Trophoblast cell (in vitro differentiated cells and primary cell): Measurements from ENCODE around the gene DLGAP1.

ENCODE experiments used
- DNase-seq, 2 donors: peaks; one replicate each; pipeline ENCODE4 v3.0.0-alpha.2; 2016
- H2AFZ ChIP-seq: 2 replicates; pipeline ENCODE4 v1.6.1; 2013; ENCODE audit warnings: low read length, moderate library complexity, mild to moderate bottlenecking; ENCODE audit not compliant: insufficient read depth, poor library complexity
- H2AK5ac ChIP-seq: 2 replicates; pipeline ENCODE4 v1.6.1; 2013; ENCODE audit warnings: mild to moderate bottlenecking, low read length
- H2BK120ac ChIP-seq: 2 replicates; pipeline ENCODE4 v1.6.1; 2013; ENCODE audit warnings: low read length, mild to moderate bottlenecking, moderate library complexity; ENCODE audit not compliant: insufficient read depth, poor library complexity
- H2BK12ac ChIP-seq: 2 replicates; pipeline ENCODE4 v1.6.1; 2013; ENCODE audit warnings: mild to moderate bottlenecking, low read length, moderate library complexity
- H2BK5ac ChIP-seq: 2 replicates; pipeline ENCODE4 v1.6.1; 2013; ENCODE audit warnings: low read length, low read depth, moderate library complexity, mild to moderate bottlenecking; ENCODE audit not compliant: poor library complexity
- H3K14ac ChIP-seq: 2 replicates; pipeline ENCODE4 v1.6.1; 2013; ENCODE audit warnings: mild to moderate bottlenecking, low read length
- H3K18ac ChIP-seq: 2 replicates; pipeline ENCODE4 v1.6.1; 2013; ENCODE audit warnings: mild to moderate bottlenecking, low read length
- H3K23ac ChIP-seq: 2 replicates; pipeline ENCODE4 v1.6.1; 2013; ENCODE audit warnings: low read length
- H3K27ac ChIP-seq: 2 replicates; pipeline ENCODE4 v1.5.1; 2013; ENCODE audit warnings: low read depth, mild to moderate bottlenecking, inconsistent platforms, low read length, moderate library complexity
- H3K27me3 ChIP-seq: 2 replicates; pipeline ENCODE4 v1.6.1; 2013; ENCODE audit warnings: inconsistent platforms, mild to moderate bottlenecking, low read length, moderate library complexity; ENCODE audit not compliant: insufficient read depth
- H3K36me3 ChIP-seq, 2 experiments: 1 replicate in 1 of 2; 2 replicates in 1 of 2; pipeline ENCODE4 v1.6.1; 2013; ENCODE audit warnings: low read length in 2 of 2, mild to moderate bottlenecking in 2 of 2, moderate library complexity in 1 of 2; ENCODE audit not compliant: insufficient read depth in 2 of 2, control insufficient read depth in 1 of 2
- H3K4ac ChIP-seq: 2 replicates; pipeline ENCODE4 v1.6.1; 2013; ENCODE audit warnings: low read depth, mild to moderate bottlenecking, low read length, moderate library complexity
- H3K4me1 ChIP-seq, 2 experiments: 1 replicate in 1 of 2; 2 replicates in 1 of 2; pipeline ENCODE4 v1.6.1; 2013; ENCODE audit warnings: low read length in 2 of 2, mild to moderate bottlenecking in 2 of 2, moderate library complexity in 1 of 2; ENCODE audit not compliant: insufficient read depth in 2 of 2, control insufficient read depth in 1 of 2
- H3K4me2 ChIP-seq: 2 replicates; pipeline ENCODE4 v1.6.1; 2013; ENCODE audit warnings: inconsistent platforms, mild to moderate bottlenecking, low read length, moderate library complexity
- H3K4me3 ChIP-seq: 2 replicates; pipeline ENCODE4 v1.5.1; 2013; ENCODE audit warnings: mild to moderate bottlenecking, low read depth, low read length, inconsistent platforms
- H3K79me1 ChIP-seq: one replicate; pipeline ENCODE4 v1.6.1; 2013; ENCODE audit warnings: low read length
- H3K79me2 ChIP-seq: 2 replicates; pipeline ENCODE4 v1.6.1; 2013; ENCODE audit warnings: low read length, mild to moderate bottlenecking; ENCODE audit not compliant: control insufficient read depth, insufficient read depth, poor library complexity
- H3K9ac ChIP-seq: 2 replicates; pipeline ENCODE4 v1.6.1; 2013; ENCODE audit warnings: mild to moderate bottlenecking, low read length
- H3K9me3 ChIP-seq: 2 replicates; pipeline ENCODE4 v1.6.1; 2013; ENCODE audit warnings: low read depth, mild to moderate bottlenecking, control low read depth, inconsistent platforms, low read length; ENCODE audit not compliant: insufficient read depth
- H4K12ac ChIP-seq: 2 replicates; pipeline ENCODE4 v1.6.1; 2013; ENCODE audit warnings: low read depth, mild to moderate bottlenecking, low read length, moderate library complexity
- H4K8ac ChIP-seq: 2 replicates; pipeline ENCODE4 v1.6.1; 2013; ENCODE audit warnings: low read depth, mild to moderate bottlenecking, low read length, moderate library complexity
- H4K91ac ChIP-seq: one replicate; pipeline ENCODE4 v1.6.1; 2013; ENCODE audit warnings: low read depth, mild to moderate bottlenecking, low read length, moderate library complexity
- WGBS: extraction: QIAGEN DNeasy Blood & Tissue Kit; methylation state at CpG from one replicate; pipeline ENCODE4 v1.1.7; 2013; ENCODE audit warnings: missing lambda C conversion rate; ENCODE audit not compliant: insufficient read length, insufficient coverage; ENCODE audit errors: extremely low coverage; 5-methylcytosine and 5-hydroxymethylcytosine counted together

Gene DLGAP1

DNA sequence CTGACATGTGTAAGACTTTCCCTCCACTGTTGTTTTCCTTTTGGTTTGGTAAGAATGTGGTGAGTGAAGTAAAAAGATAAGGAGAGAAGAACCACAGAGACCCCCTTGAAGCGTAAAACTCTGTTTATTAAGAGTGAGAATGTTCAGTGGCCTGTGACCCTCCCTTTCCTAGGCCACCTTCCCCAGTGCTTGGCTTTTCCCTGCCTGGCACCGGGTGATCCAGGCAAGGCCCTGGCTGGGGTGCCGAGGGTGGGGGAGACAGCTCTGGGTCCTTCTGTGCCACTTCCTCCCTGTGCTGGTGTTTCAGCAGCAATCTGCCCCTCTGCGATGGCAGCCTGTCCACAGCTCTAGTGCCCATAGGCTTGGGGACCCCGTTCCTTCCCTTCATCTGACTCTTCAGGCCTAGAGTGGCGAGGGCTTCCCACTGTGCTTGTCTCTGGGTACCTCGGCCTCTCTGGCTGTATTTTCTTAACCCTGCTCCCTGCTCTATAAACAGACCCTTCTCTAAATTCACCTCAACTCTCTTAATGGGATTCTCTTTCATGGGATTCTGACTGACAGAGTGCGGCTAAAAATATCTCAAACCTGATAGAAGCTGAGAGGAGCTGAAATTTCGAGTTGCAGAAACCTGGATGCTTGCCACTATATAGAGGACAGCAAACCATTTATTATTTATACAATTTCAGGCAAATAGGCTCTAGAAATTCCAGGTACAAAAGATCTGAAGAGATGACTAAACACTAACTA is 461.0 kb downstream of the DLGAP1 start:
- no peak overlapping the region for H3K9ac ChIP-seq
- no peak overlapping the region for H2BK12ac ChIP-seq
- no CpG with 5 or more reads among the region's 9 CpGs for WGBS
- H3K4me2 ChIP-seq: no peak overlapping the region
- H3K23ac ChIP-seq: no peak overlapping the region
- H3K4me1 ChIP-seq: no peaks in the 10 kb centered on the region
- no peaks in the 10 kb centered on the region for H3K9me3 ChIP-seq
- no peak for DNase-seq
- no peaks in the 10 kb centered on the region for H3K79me2 ChIP-seq
- H4K12ac ChIP-seq: no peak overlapping the region
- no peak overlapping the region for H3K4me3 ChIP-seq
- no peaks in the 10 kb centered on the region for H3K79me1 ChIP-seq
- no peak overlapping the region for H3K27ac ChIP-seq
- H2AK5ac ChIP-seq: no peak overlapping the region
- H2BK5ac ChIP-seq: no peak overlapping the region
- H3K36me3 ChIP-seq: no peaks in the 10 kb centered on the region
- H3K4ac ChIP-seq: no peak overlapping the region
- no peak overlapping the region for H4K8ac ChIP-seq
- no peak overlapping the region for H4K91ac ChIP-seq
- H3K18ac ChIP-seq: no peak overlapping the region
- no peak overlapping the region for H3K14ac ChIP-seq
- no peak overlapping the region for H2BK120ac ChIP-seq
- H2AFZ ChIP-seq: no peak overlapping the region
- no peaks in the 10 kb centered on the region for H3K27me3 ChIP-seq

DNA sequence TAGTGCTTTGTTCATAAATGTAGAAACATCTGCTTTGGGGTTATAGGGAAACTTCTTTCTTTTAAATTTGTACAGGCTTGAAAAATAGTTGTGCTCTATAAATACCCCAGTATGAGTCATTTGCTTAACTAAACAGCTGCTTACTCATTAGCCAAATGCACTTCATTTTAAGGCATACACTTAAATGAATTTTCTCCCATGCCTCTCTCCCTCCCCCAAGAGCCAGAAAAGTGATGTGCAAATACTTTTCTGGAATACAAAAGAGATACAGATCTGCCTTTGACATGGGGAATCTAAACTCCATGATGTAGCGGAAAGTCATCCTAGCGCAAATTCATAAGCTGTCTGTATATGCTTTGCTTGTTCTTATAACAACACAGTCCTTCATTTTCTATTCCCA is 469.4 kb downstream of the DLGAP1 start:
- no peak overlapping the region for H3K27ac ChIP-seq
- peaks cover 0 to 2% of the 10 kb centered on the region in 2 experiments for H3K4me1 ChIP-seq
- H4K12ac ChIP-seq: no peak overlapping the region
- H2AK5ac ChIP-seq: no peak overlapping the region
- H3K27me3 ChIP-seq: no peaks in the 10 kb centered on the region
- H3K23ac ChIP-seq: no peak overlapping the region
- DNase-seq: no peak
- WGBS: no CpG with 5 or more reads among the region's 2 CpGs
- no peak overlapping the region for H2BK12ac ChIP-seq
- H3K9ac ChIP-seq: no peak overlapping the region
- no peaks in the 10 kb centered on the region for H3K79me2 ChIP-seq
- no peak overlapping the region for H3K14ac ChIP-seq
- no peak overlapping the region for H2AFZ ChIP-seq
- H3K79me1 ChIP-seq: no peaks in the 10 kb centered on the region
- no peak overlapping the region for H3K4me2 ChIP-seq
- no peak overlapping the region for H4K8ac ChIP-seq
- no peak overlapping the region for H3K4me3 ChIP-seq
- H3K4ac ChIP-seq: no peak overlapping the region
- H3K36me3 ChIP-seq: no peaks in the 10 kb centered on the region
- H3K18ac ChIP-seq: no peak overlapping the region
- no peaks in the 10 kb centered on the region for H3K9me3 ChIP-seq
- no peak overlapping the region for H2BK5ac ChIP-seq
- no peak overlapping the region for H2BK120ac ChIP-seq
- H4K91ac ChIP-seq: no peak overlapping the region

DNA sequence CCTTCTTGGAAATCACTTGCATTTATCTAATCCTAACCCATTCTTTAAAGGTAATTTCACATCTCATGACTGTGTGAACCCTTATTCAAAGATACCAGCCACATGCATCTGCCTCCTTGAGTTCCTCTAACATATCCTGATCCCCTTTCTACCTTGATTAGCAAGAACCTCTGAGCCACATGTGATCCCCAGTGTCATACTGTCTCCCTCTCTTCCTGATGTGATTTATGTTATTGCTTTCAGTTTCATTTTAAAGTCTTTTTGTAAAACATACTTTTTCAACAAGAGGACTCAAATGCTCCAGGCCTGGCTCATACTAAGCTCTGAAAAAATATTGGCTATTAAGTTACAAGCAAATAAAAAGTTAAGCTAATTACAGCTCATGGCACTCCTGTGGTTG is 470.1 kb downstream of the DLGAP1 start:
- no peak overlapping the region for H3K9ac ChIP-seq
- H2BK12ac ChIP-seq: no peak overlapping the region
- H4K12ac ChIP-seq: no peak overlapping the region
- no peak overlapping the region for H3K27ac ChIP-seq
- H3K79me1 ChIP-seq: no peaks in the 10 kb centered on the region
- H3K4me2 ChIP-seq: no peak overlapping the region
- no peak overlapping the region for H3K23ac ChIP-seq
- H4K8ac ChIP-seq: no peak overlapping the region
- no peak overlapping the region for H4K91ac ChIP-seq
- H3K36me3 ChIP-seq: no peaks in the 10 kb centered on the region
- no peak overlapping the region for H3K14ac ChIP-seq
- H3K9me3 ChIP-seq: no peaks in the 10 kb centered on the region
- no peak overlapping the region for H2AK5ac ChIP-seq
- H3K18ac ChIP-seq: no peak overlapping the region
- H2BK5ac ChIP-seq: no peak overlapping the region
- no peak overlapping the region for H3K4me3 ChIP-seq
- H3K79me2 ChIP-seq: no peaks in the 10 kb centered on the region
- H2BK120ac ChIP-seq: no peak overlapping the region
- H3K4me1 ChIP-seq: peaks cover 0 to 2% of the 10 kb centered on the region in 2 experiments
- DNase-seq: no peak
- no peak overlapping the region for H2AFZ ChIP-seq
- H3K27me3 ChIP-seq: no peaks in the 10 kb centered on the region
- H3K4ac ChIP-seq: no peak overlapping the region

DNA sequence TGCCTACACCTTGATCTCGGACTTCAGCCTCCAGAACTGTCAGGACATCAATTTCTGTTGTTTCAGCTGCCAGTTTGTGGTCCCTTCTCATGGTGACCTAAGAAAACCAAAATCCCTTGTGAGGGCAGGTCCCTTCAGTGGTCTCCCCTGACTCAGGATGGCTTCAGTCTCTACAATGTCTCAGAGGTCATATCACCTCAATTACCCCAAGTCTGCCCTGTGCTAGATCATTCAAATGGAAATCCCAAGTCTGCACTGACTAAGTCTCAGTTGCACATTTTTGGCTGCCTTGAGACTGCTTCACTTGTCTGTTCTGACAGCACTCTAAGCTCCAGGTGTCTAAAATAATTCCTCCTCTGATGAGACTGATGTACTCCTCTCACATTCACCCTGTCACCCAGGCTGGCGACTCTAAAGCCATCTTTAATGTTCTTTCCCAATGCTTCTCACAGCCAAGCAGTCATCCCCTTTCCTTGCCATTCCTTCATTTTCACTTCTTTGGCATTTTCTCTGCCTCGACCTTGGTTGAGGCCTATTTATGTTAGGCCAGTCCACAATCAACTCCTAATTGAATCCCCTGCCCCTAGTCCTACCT is 470.8 kb downstream of the DLGAP1 start:
- H4K12ac ChIP-seq: no peak overlapping the region
- H3K18ac ChIP-seq: no peak overlapping the region
- no peak overlapping the region for H2BK120ac ChIP-seq
- WGBS: no CpG with 5 or more reads among the region's 3 CpGs
- H3K27me3 ChIP-seq: no peaks in the 10 kb centered on the region
- no peaks in the 10 kb centered on the region for H3K79me1 ChIP-seq
- H3K79me2 ChIP-seq: no peaks in the 10 kb centered on the region
- H3K4me3 ChIP-seq: no peak overlapping the region
- no peak overlapping the region for H3K4ac ChIP-seq
- no peak overlapping the region for H3K27ac ChIP-seq
- DNase-seq: no peak
- peaks cover 0 to 2% of the 10 kb centered on the region in 2 experiments for H3K4me1 ChIP-seq
- no peak overlapping the region for H3K4me2 ChIP-seq
- no peak overlapping the region for H2AK5ac ChIP-seq
- no peak overlapping the region for H3K9ac ChIP-seq
- H4K91ac ChIP-seq: no peak overlapping the region
- H2BK5ac ChIP-seq: no peak overlapping the region
- no peak overlapping the region for H2BK12ac ChIP-seq
- no peak overlapping the region for H3K23ac ChIP-seq
- no peaks in the 10 kb centered on the region for H3K9me3 ChIP-seq
- H3K14ac ChIP-seq: no peak overlapping the region
- H3K36me3 ChIP-seq: no peaks in the 10 kb centered on the region
- H4K8ac ChIP-seq: no peak overlapping the region
- no peak overlapping the region for H2AFZ ChIP-seq
